ENCODE measurements around the gene NGB.

The NGB gene

DNA sequence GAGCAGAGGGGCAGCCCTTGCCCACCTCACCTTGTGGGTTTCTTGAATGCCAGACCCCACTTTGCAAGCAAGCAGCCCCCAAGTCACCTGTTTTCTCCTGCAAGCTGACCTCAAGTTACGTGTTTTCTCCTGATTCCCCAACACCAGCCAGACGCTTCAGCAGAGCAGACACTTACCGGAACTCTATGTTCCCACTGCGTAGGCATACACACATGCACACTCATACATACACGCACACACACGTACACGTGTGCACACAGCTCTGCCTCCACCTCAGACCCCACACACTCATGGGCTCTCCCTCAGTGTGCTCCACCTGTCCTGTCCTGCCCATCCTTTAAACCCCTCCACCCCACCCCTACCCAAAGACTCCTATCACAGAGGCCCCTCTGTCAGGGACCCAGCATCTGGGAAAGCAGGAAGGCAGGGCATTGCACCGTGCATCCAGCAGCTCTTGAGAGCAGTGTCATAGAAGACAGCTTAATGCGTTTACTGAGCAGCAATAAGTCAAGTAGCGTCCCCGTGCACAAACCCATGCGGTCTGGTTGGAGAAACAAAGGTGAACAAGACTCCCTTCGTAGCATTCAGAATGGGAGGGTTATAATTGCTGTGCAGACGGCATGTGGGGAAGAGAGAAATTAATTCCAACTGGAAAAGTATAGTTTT, 45.0 kb downstream of the NGB start:
- DNase-seq, result no peak

DNA sequence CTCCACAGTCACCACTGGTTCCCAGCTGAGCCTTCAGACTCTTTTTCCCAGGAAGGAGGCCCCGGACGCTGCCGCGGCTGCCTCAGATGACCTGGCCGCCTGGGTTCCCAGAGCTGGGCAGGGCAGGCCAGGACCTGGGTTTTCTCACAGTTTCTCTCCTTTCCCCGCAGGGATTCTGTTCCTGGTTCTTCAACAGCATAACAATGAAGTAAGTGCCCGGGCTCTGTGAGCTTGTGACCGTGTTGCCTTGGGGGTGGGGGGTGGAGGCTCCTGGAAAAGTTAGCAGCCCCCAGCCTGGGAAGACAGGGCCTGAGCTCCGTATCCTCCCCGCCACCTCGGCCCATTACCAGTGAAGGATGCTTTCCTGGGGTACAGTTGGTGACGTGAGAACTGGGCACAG, 45.8 kb downstream of the NGB start:
- DNase-seq, result no peak

DNA sequence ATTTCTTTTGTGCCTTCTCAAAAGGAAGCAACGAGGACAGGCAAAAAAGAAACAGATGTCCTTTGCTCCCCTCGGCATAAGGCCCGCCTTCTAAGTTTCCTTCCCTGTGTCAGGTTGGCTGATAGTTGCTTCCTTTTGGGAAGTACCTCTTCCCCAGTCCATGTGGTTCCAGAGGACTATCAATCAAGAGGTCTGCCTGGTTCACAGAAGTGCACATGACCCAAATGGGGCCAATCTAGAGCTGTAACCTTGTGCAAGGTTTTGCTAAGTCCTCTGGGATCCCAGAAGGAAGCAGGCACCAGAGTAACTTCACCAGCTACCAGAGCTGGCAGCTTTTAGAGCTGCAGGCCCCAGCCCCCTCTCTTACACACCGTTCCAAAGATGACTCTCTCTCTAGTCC, 46.8 kb downstream of the NGB start:
- DNase-seq, result no peak

DNA sequence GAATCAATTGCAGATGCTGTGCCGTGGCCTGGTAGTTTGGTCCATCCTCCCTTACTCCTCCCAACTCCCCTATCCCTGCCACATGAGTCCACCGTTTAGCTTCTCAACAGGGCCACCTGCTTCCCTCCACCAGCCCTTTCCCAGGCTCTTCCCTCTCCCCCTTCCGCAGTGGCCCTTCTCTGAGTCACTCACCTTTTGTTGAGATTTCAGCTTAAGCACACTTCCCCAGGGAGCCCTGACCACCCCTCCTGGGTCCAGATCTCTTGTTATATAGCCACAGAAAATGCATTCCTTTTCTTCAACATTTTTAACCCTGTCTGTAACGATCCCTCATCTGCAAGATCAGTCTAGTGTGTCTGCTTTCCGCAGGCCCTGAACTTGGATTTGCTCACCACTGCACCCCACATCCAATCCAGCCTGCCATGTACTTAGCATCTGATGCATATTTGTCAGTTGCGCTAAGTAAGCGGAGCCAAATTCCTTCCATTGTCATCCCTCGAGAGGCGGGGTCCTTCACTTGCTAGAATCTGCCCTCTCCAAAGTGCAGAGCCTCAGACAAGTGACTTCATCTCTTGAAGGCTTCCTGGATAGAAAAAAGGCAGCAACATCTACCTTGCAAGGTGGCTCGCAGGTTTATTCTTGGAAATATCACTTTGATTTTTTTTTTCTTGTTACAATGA, 48.3 kb downstream of the NGB start:
- DNase-seq, result no peak

DNA sequence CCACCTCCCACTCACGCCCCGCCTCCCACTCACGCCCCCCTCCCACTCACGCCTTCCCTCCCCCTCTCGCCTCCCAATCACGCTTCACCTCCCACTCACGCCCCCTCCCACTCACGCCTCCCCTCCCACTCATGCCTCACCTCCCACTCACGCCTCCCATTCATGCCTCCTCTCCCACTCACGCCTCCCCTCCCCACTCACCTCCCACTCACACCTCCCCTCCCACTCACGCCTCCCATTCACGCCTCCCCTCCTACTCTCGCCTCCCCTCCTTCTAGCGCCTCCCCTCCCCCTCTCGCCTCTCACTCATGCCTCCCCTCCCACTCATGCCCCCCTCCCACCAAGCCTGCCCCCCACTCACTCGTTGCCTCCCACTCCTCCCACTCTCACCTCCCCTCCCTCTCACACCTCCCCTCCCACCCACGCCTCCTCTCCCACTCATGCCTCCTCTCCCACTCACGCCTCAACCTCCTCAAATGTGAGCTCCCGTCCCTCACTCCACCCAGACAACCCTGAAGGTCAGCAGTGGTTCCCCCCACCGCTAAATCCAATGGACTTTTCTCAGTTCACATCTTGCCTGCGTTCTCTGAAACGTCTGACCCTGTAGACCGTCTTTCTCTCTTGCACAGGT, 49.6 kb downstream of the NGB start:
- DNase-seq, result no peak

DNA sequence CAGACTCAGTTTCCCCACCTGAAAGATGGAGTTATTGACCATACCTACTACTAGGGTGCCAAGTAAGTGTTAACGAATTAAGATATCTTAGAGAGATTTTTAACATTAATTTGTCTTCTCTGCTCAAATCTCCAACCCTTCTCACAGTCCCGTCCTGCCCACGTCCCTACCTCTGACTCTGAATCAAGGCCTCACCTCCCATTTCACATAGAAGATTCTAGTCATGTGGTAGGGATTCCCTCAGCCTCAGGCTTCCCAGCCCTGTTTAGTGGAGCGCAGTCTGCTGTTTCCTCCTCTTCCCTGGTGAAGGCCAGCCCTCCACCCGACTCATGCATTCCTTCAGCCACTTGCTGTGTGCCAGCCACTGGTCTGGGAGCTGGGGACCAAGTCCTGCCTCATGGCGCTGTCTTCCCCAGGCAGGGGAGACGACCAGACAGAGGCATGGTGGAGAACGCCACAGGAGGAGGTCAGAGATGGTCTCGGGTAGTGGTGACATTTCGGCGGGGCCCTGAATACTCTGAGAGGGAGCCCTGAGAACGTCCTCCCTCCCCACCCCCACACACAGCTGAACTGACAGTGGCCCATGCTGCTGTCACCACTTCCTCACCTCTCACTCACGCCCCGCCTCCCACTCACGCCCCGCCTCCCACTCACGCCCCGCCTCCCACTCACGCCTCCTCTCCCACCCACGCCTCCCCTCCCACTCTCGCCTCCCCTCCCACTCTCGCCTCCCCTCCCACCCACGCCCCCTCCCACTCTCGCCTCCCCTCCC, 50.6 kb downstream of the NGB start:
- no peak for DNase-seq

DNA sequence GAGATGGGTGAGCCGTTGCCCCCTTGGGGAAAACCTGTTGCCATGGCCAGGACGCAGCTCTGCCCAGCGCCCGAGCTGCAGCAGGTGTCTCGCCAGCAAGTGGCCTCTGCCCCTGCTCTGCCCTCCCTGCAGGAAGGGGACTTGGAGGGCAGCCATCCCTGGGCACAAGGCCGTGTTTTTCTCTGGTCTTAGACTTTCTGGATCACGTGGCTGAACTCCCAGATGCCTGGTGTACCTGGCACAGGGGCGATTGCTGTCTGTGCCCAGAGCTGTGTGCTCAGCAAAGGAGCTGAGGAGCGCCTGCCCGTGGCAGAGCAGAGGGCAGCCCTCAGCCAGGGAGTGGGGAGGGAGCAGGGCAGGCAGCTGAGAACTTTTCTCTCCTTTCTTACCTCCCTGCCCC, 51.4 kb downstream of the NGB start:
- no peak for DNase-seq

DNA sequence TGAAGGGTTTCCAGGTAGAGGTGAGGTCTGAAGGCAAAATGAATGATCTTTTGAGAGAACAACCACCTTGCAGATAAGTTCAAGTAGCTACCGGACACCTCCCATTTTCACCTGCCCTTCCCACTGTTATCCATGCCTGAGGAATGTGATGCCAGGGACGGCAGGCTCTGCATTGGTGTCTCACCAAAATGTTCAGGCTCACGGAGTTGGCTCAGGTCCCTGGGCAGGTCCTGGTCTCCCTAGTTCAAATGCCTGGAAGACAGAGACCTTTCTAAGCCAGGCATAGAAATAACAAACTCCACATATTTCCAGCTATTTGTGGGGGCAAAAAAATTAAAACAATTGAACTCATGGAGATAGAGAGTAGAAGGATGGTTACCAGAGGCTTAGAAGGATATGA, 53.5 kb downstream of the NGB start:
- DNase-seq, result no peak

Measured in activated CD4-positive, CD25-positive, alpha-beta regulatory T cell treated with anti-CD3 and anti-CD28 coated beads, Interleukin-2, amount 50 U/mL, for 72 hours (primary cell).